ENCODE results near the gene PPP1CA. TPM values are rescaled to one million over a fixed set of nuclear protein-coding genes. Genes with fewer than 3 reads are reported as not detected.

The PPP1CA gene
- polyA plus RNA-seq, 3 donors from 2014 or later: 830 to 1,276 (median 950) TPM

GRCh38 chr11:67375320-67376055, 26.2 kb downstream of the PPP1CA start:
- peak overlapping the region in 1 of 5 donors; percentile 18 for H3K4me3 Mint-ChIP-seq
- DNase-seq: no peak
- H3K9me3 Mint-ChIP-seq: peaks cover 0 to 2% (median 0%) of the 10 kb centered on the region in 6 donors
- no peak overlapping the region for H3K27ac Mint-ChIP-seq
- no peaks in the 10 kb centered on the region for H3K36me3 Mint-ChIP-seq
- peaks cover 29 to 33% of the 10 kb centered on the region in 2 donors for H3K4me1 Mint-ChIP-seq
- H3K27me3 Mint-ChIP-seq (ENCODE audit: low read depth in 3 of 3): peaks cover 5 to 17% (median 17%) of the 10 kb centered on the region in 3 donors

GRCh38 chr11:67374571-67375281, 26.9 kb downstream of the PPP1CA start:
- peak overlapping the region in 5 of 6 donors; percentile 79 to 93 (median 85) for H3K27ac Mint-ChIP-seq
- H3K4me3 Mint-ChIP-seq: peak overlapping the region; percentile 79 to 86 (median 82)
- H3K36me3 Mint-ChIP-seq: no peaks in the 10 kb centered on the region
- peaks cover 0 to 2% (median 0%) of the 10 kb centered on the region in 6 donors for H3K9me3 Mint-ChIP-seq
- H3K4me1 Mint-ChIP-seq: peaks cover 35 to 40% of the 10 kb centered on the region in 2 donors
- peaks cover 5 to 19% (median 17%) of the 10 kb centered on the region in 3 donors for H3K27me3 Mint-ChIP-seq (ENCODE audit: low read depth in 3 of 3)
- DNase-seq: no peak

GRCh38 chr11:67373648-67374570, 27.7 kb downstream of the PPP1CA start:
- Mint-ChIP-seq H3K27ac (peak overlapping the region; percentile 87 to 99 (median 94)), H3K36me3 (no peaks in the 10 kb centered on the region), H3K4me1 (peaks cover 44 to 48% of the 10 kb centered on the region in 2 donors), H3K9me3 (peaks cover 0 to 2% (median 0%) of the 10 kb centered on the region in 6 donors), H3K4me3 (peak overlapping the region; percentile 86 to 99 (median 95)), H3K27me3 (ENCODE audit: low read depth in 3 of 3) (peaks cover 5 to 21% (median 17%) of the 10 kb centered on the region in 3 donors)
- peak; percentile 84 to 90 (median 84) for DNase-seq

DNA sequence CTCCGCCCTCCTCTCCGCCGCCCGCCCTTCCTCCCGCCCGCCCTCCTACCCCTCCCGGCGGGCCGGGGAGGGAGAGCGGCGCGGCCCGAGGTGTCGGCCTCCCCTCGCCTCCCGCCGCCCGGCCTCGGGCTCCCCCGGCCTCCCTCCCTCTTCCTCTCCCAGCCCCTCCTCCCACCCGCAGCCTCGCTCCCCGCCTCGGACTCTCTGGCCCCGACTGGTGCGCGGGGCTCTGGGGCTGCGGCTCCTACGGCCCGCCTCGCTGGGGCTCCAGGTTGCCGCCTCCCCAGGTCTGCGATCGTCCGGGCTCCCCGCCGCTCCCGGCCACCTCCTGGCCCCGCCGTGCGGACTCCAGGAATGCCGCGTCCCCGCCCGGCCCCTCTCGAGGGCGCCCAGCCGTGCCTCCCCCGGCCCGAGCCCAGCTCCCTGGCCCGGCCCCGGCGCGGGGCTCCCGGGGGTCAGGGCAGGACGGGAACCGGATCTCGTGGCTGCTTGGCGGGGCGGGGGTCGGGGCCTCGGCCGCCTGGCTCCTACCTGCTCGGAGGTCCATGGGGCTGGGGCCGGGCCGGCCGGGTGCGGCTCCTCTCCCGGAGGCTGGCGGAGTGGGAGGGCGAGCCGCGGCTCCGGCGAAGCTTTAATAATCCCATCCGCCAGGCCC, 28.5 kb downstream of the PPP1CA start, which contains the start of gene CLCF1:
CLCF1 (minus strand) TSS at position 606 of the 655 bp plus-strand sequence; CDS start at position 547, 59 bp downstream.
- Mint-ChIP-seq H3K4me1 (peaks cover 52 to 56% of the 10 kb centered on the region in 2 donors), H3K27ac (peak within 1 kb of the TSS; percentile 87 to 99 (median 94)), H3K4me3 (peak within 1 kb of the TSS; percentile 86 to 99 (median 95)), H3K9me3 (peaks cover 0 to 2% (median 0%) of the 10 kb centered on the region in 6 donors), H3K36me3 (no peaks in the 10 kb centered on the region), H3K27me3 (ENCODE audit: low read depth in 3 of 3) (peaks cover 8 to 26% (median 22%) of the 10 kb centered on the region in 3 donors)
- peak; percentile 57 to 69 (median 59) for DNase-seq

DNA sequence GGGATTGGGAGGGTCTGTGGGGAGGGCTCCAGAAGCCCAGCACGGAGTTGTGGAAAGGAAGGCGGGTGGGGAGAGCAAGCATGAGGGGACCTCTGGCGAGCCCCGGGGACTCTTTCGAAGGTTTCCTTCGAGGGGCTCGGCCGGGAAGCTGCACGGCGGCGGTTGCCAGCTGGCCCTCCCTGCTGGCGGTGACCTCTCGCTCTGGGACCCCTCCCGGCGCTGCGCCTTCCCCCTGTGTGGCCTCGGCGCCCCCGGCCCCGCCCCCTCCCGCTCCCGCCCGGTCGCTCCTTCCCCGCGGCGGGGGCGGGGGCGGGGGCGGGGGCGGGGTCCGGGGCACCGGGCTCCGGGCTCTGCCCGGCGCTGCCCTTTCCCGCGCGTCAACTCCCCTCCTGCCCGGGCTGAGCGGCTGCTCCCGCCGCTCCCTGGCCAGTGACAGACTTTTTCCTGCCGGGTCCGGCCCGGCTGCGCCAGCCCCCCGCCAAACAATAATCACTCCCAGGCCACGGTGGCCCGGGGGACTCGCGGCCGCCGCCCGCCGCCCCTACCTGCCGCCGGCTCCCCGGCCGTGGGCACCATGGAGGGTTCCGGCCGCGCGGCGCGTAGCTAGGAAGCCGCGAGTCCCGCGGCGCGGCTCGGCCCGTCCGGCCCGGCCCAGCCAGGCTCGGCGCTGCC, 29.2 kb downstream of the PPP1CA start:
- Mint-ChIP-seq H3K4me1 (peaks cover 58 to 62% of the 10 kb centered on the region in 2 donors), H3K27me3 (ENCODE audit: low read depth in 3 of 3) (peaks cover 8 to 26% (median 25%) of the 10 kb centered on the region in 3 donors), H3K36me3 (no peaks in the 10 kb centered on the region), H3K27ac (peak overlapping the region in 2 of 6 donors; percentile 81 to 85), H3K4me3 (peak overlapping the region in 4 of 5 donors; percentile 82 to 92 (median 89)), H3K9me3 (peaks cover 0 to 2% (median 0%) of the 10 kb centered on the region in 6 donors)
- no peak for DNase-seq

DNA sequence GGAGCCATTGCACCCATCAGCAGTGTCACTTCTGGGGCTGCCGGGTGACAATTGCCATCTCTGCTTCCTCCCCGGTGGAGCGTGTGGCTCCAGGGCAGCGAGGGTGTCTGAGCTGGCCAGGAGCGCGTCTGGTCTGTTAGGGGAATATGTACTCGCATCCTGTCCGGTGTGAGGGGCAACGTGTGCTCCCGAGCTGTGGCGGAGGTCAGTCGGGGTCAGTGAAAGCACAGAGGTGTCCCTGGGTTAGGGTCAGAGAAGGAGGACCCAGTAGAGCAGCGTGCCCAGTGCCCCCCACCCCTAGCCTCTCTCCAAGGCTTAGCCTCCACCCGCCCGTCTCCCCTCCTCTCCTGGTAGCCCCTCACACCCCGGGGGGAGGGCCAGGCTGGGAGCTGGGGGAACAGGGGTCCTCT, 29.7 kb downstream of the PPP1CA start:
- H3K9me3 Mint-ChIP-seq: peaks cover 0 to 2% (median 0%) of the 10 kb centered on the region in 6 donors
- H3K27me3 Mint-ChIP-seq (ENCODE audit: low read depth in 3 of 3): peaks cover 7 to 26% (median 25%) of the 10 kb centered on the region in 3 donors
- peak overlapping the region; percentile 82 to 92 (median 89) for H3K4me3 Mint-ChIP-seq
- no peaks in the 10 kb centered on the region for H3K36me3 Mint-ChIP-seq
- no peak for DNase-seq
- H3K4me1 Mint-ChIP-seq: peaks cover 58 to 62% of the 10 kb centered on the region in 2 donors
- H3K27ac Mint-ChIP-seq: peak overlapping the region; percentile 81 to 92 (median 84)

- Mint-ChIP-seq H3K27me3 (ENCODE audit: low read depth in 3 of 3) (peaks cover 6 to 27% (median 23%) of the 10 kb centered on the region in 3 donors), H3K36me3 (peaks cover 0 to under 1% (median 0%) of the 10 kb centered on the region in 3 donors), H3K27ac (peak overlapping the region; percentile 81 to 92 (median 84)), H3K4me3 (peak overlapping the region; percentile 82 to 92 (median 89)), H3K4me1 (peaks cover 59 to 62% of the 10 kb centered on the region in 2 donors), H3K9me3 (peaks cover 0 to 2% (median 0%) of the 10 kb centered on the region in 6 donors)
- peak in 2 of 3 donors; percentile 28 to 38 for DNase-seq
These were observed 30.3 kb downstream of the PPP1CA start for GRCh38 chr11:67371189-67371910.

DNA sequence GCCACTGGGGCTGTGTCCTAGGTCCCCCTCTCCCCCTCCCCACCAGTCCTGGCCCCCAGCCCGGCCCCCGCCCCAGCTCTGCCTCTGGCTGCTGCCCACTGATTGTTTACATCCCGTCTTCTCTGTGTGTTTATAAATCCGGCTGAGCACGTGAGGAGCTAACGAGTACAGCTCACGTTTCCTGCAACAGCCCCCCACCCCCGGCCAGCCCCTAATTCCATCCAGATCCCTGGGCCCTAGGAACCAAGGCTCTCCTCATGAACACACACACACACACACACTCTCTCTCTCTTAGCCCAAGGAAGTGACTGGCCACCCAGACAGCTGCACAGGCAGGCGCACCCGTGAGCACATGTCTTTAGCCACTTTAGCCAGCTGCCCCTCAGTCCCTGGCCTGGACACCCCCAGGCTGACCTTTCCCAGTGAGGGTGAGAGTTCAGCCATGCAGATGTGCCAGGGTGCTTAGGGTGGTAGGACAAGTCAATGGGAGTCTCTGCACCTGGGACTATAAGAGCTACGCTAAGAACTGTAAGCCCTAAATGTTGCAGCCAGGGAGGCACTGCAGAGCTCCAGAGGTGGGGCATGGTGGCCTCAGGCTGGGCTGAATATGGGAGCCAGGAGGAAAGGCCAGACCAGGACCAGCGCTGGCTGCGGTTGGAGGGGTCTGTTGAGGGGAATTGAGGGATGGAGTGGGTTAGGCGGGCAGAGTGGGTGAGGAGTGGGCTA, 31.1 kb downstream of the PPP1CA start:
- Mint-ChIP-seq H3K27me3 (ENCODE audit: low read depth in 3 of 3) (peaks cover 12 to 27% (median 23%) of the 10 kb centered on the region in 3 donors), H3K4me1 (peaks cover 65 to 71% of the 10 kb centered on the region in 2 donors), H3K36me3 (peaks cover 3 to 9% (median 8%) of the 10 kb centered on the region in 3 donors), H3K9me3 (peaks cover 0 to 2% (median 0%) of the 10 kb centered on the region in 6 donors), H3K4me3 (peak overlapping the region; percentile 21 to 92 (median 52)), H3K27ac (peak overlapping the region in 4 of 6 donors; percentile 6 to 48 (median 31))
- DNase-seq: no peak

DNA sequence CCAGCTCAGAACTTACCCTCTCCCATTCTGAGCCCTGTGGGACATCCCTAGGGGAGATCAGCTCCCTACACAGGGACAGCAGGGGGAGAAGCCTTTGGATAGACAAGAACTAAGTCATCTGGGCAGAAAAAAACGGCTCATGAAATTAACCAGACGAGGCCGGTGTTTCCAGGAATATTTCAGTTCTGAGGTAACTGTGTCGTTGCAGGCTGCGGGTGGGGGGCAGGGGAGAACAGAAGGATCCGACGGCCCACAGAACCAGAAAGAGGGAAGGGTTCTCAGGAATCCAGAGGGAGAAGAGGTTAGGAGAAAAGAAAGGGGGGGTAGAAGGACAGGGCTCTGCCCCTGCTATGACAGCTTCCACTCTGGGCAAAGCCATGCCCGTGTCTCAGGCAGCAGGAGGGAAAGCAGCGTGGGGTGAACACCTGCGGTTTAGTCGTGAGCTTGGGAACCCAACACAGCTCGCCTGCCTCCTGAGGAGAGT, 31.8 kb downstream of the PPP1CA start:
- DNase-seq: no peak
- Mint-ChIP-seq H3K36me3 (peaks cover 5 to 10% (median 10%) of the 10 kb centered on the region in 3 donors), H3K9me3 (peaks cover 0 to 2% (median 0%) of the 10 kb centered on the region in 6 donors), H3K27me3 (ENCODE audit: low read depth in 3 of 3) (peaks cover 14 to 27% (median 23%) of the 10 kb centered on the region in 3 donors), H3K4me1 (peaks cover 71 to 75% of the 10 kb centered on the region in 2 donors), H3K4me3 (peak overlapping the region in 4 of 5 donors; percentile 22 to 57 (median 42)), H3K27ac (peak overlapping the region in 3 of 6 donors; percentile 37 to 59 (median 42))

DNA sequence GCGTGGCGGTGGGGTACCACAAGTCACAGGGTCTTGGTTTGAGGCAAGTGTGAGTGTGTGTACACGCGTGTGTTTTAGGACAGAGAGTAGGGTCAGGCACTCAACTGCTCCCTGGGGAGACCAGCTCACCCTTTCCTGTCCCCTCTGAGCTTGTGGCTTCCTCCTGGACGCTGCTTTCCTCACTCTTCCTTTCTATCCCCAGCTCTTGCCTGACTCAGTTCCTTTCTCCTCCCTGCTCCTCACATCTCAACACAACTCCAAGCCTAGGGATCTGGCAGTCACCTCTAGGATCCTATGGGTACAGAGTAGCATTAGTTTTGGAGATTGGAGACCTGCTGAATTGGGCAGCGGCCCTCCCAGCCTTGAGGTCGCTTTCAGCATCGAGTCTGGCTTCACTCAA, 32.4 kb downstream of the PPP1CA start:
- Mint-ChIP-seq H3K9me3 (peaks cover 0 to 2% (median 0%) of the 10 kb centered on the region in 6 donors), H3K27me3 (ENCODE audit: low read depth in 3 of 3) (peaks cover 14 to 23% (median 22%) of the 10 kb centered on the region in 3 donors), H3K4me1 (peaks cover 72 to 76% of the 10 kb centered on the region in 2 donors), H3K27ac (peak overlapping the region in 4 of 6 donors; percentile 9 to 75 (median 38)), H3K4me3 (peak overlapping the region; percentile 7 to 68 (median 57)), H3K36me3 (peaks cover 5 to 15% (median 14%) of the 10 kb centered on the region in 3 donors)
- no peak for DNase-seq

All from immature natural killer cell (primary cell).